Muscle layer of duodenum (tissue), 2 donors: Measurements from ENCODE around the gene SOAT2.
"Not testable (repeated sequence)": the region's sequence is repeated elsewhere in the genome, so short reads cannot be mapped to it uniquely, and the experiment has no call there.

Source experiments
- H3K27ac ChIP-seq: one replicate; pipeline ENCODE4 v1.7.0; 2013; ENCODE audit warnings: mild to moderate bottlenecking, low read length
- H3K27me3 ChIP-seq: one replicate; pipeline ENCODE4 v1.7.0; 2013; ENCODE audit warnings: low read depth, mild to moderate bottlenecking, control low read depth, low read length
- H3K36me3 ChIP-seq, 2 donors: one replicate each; pipeline ENCODE4 v1.7.0; 2013; ENCODE audit warnings: low read length in 2 of 2, control low read depth in 1 of 2, mild to moderate bottlenecking in 1 of 2; ENCODE audit not compliant: insufficient read depth in 2 of 2, control insufficient read depth in 1 of 2
- H3K4me1 ChIP-seq, 2 donors: one replicate each; pipeline ENCODE4 v1.7.0; 2013; ENCODE audit warnings: low read length in 2 of 2, mild to moderate bottlenecking in 2 of 2, control low read depth in 1 of 2, moderate library complexity in 1 of 2; ENCODE audit not compliant: insufficient read depth in 2 of 2, control insufficient read depth in 1 of 2
- H3K4me3 ChIP-seq, 2 donors: one replicate each; pipeline ENCODE4 v1.7.0; 2013; ENCODE audit warnings: low read length in 2 of 2, low read depth in 1 of 2, mild to moderate bottlenecking in 1 of 2
- H3K9me3 ChIP-seq, 2 donors: one replicate each; pipeline ENCODE4 v1.7.0; 2013; ENCODE audit warnings: low read length in 2 of 2, control low read depth in 1 of 2, mild to moderate bottlenecking in 1 of 2; ENCODE audit not compliant: control insufficient read depth in 1 of 2
- donor health status: healthy.

The SOAT2 gene

DNA sequence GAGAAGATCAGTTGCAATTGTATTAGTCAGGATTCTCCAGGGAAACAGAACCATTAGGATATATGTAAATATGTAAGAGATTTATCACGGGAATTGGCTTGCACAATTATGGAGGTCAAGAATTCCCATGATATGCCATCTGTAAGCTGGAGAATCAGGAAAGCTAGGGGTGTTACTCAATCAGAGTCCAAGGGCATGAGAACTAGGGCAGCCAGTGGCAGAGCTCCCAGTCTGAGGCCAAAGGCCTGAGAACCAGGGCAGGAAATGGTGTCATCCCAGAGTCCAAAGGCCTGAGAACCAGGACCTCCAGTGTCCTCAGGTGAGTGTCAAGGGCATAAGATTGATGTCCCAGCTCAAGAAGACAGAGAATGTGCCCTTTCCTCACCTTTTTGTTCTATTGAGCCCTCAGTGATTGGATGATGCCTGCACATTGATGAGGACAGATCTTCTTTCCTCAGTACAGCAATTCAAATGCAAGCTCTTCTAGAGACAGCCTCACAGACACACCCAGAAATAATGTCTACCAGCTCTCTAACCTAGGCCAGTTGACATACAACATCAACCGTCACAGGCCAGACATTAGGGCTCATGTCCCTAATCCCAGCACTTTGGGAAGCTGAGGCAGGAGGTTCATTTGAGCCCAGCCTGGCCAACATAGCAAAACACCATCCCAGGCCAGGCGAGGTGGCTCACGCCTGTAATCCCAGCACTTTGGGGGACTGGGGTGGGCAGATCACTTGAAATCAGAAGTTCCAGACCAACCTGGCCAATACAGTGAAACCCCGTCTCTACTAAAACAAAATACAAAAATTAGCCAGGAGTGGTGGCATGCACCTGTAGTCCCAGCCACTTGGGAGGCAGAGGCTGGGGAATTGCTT lies 42.3 kb downstream of the SOAT2 start:
- H3K4me1 ChIP-seq = no peaks in the 10 kb centered on the region

DNA sequence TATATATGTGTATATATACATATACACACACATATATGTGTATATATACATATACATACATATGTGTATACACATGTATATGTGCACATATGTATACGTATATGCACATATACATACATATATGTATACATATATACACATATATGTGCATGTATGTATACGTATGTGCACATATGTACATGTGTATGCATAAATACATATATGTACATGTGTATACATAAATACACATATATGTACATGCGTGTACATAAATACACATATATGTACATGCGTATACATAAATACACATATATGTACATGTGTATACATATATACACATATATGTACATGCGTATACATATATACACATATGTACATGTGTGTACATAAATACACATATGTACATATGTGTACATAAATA lies 43.9 kb downstream of the SOAT2 start:
- Histone ChIP-seq H3K27me3 (no peaks in the 10 kb centered on the region), H3K4me3 (no peak overlapping the region), H3K27ac (no peak overlapping the region), H3K4me1 (no peaks in the 10 kb centered on the region), H3K9me3 (no peaks in the 10 kb centered on the region), H3K36me3 (no peaks in the 10 kb centered on the region)

More for the DNA sequence above, 42.3 kb downstream of the SOAT2 start:
- Histone ChIP-seq H3K27ac (no peak overlapping the region), H3K27me3 (no peaks in the 10 kb centered on the region), H3K9me3 (no peaks in the 10 kb centered on the region), H3K4me3 (no peak overlapping the region), H3K36me3 (no peaks in the 10 kb centered on the region)

DNA sequence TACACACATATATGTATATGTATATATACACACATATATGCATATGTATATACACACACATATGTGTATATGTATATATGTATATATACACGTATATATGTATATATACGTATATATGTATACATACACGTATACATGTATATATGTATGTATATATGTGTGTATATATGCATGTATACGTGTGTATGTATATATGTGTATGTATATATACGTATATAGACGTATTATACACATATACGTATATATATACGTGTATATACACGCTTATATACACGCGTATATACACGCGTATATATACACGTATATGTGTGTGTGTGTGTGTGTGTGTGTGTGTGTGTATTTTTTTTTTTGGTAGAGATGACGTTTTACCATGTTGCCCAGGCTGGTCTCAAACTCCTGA lies 44.4 kb downstream of the SOAT2 start:
- Histone ChIP-seq H3K4me1 (no peaks in the 10 kb centered on the region), H3K9me3 (no peaks in the 10 kb centered on the region), H3K27me3 (no peaks in the 10 kb centered on the region), H3K36me3 (no peaks in the 10 kb centered on the region), H3K4me3 (no peak overlapping the region), H3K27ac (no peak overlapping the region)

DNA sequence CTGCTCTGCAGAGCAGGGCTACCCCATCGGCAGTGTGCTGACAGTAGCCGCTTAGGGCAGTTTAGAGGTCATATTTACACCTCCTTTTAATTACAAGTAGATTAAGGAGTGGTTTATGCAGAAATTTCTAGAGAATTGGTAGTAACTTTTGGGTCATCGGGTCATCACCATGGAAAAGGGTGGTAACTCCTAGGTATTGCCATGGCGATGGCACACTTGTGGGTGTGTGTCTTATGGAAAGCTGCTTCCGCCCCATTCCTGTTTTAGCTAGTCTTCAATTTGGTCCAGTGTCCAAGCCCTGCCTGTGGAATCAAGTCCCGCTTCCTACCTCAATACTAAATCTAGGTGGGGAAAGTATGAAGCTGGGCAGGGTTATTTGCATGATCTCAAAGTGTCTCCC lies 47.8 kb downstream of the SOAT2 start:
- Histone ChIP-seq H3K9me3 (no peaks in the 10 kb centered on the region), H3K27me3 (no peaks in the 10 kb centered on the region), H3K27ac (no peak overlapping the region), H3K36me3 (no peaks in the 10 kb centered on the region), H3K4me3 (no peak overlapping the region), H3K4me1 (no peaks in the 10 kb centered on the region)

DNA sequence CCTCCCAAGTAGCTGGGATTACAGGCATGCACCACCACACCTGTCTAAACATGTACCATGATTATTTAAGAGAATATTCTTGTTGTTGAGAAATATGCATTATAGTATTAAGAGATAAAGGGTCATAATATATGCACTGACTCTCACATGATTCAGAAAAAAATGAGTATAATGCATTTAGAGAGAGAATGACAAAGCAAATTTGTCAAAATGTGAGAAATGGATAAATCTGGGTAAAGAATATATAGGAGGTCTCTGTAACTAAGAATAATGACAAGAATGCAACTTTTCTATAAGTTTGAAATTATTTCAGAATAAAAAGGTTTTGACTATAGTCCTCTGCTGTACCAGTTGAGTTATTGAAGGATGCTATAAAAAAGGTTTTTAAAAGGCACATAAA lies 49.1 kb downstream of the SOAT2 start:
- Histone ChIP-seq H3K27ac (no peak overlapping the region), H3K9me3 (no peaks in the 10 kb centered on the region), H3K36me3 (no peaks in the 10 kb centered on the region), H3K4me3 (no peak overlapping the region), H3K27me3 (no peaks in the 10 kb centered on the region), H3K4me1 (no peaks in the 10 kb centered on the region)

DNA sequence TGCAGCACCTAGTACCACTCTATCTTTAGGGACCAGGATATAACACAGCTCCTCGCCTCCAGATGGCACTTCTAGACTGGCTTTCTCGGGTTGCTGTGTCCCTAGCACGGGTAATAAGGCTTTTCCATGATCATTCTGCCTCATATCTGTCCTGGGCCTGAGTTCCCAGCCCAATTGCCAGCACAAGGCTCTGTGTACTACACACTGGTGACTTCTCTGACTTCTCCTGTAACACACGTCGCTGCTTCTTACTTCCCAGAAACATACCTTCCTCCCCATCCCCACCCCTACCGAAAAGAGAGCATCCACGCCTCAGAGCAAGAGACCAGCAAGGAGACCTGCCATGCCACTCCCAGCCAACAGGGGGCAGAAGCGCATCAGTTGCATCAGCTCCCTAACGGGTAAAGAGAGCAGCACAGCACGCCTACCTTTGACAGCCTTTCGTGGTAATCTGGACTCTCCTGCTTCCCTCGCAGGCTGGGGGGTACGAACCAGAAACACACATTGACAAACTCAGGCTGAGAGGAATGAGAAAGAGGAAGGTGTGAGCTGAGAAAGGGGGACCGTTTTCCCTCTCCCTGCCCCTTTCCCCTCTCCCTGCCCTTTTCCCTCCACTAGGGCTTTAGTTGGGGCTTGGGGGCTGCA lies 56.0 kb downstream of the SOAT2 start:
- Histone ChIP-seq H3K27ac (no peak overlapping the region), H3K36me3 (peaks cover 0 to 8% of the 10 kb centered on the region in 2 donors), H3K4me1 (no peaks in the 10 kb centered on the region), H3K9me3 (no peaks in the 10 kb centered on the region), H3K27me3 (no peaks in the 10 kb centered on the region), H3K4me3 (no peak overlapping the region)

DNA sequence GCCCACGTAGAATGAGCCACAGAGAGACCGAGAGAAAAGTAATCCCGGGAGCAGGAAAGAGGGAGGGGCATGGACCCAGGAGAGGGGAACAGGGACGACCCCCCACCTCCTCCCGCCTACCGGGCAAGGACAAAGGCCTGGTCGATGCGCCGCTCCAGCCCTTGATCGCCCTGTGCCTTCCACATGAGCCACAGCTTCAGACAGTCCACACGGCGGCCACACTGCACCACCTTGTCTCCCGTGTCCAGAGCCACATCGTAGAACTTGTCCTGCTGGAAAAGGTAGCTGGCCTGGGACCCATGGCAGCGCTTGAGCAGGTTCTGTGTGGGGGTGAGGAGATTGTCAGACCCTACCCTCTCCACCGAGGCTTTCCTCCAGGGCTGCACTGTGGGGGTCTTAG lies 56.7 kb downstream of the SOAT2 start:
- Histone ChIP-seq H3K27ac (no peak overlapping the region), H3K4me1 (no peaks in the 10 kb centered on the region), H3K36me3 (peaks cover 0 to 8% of the 10 kb centered on the region in 2 donors), H3K4me3 (no peak overlapping the region), H3K9me3 (no peaks in the 10 kb centered on the region), H3K27me3 (no peaks in the 10 kb centered on the region)

DNA sequence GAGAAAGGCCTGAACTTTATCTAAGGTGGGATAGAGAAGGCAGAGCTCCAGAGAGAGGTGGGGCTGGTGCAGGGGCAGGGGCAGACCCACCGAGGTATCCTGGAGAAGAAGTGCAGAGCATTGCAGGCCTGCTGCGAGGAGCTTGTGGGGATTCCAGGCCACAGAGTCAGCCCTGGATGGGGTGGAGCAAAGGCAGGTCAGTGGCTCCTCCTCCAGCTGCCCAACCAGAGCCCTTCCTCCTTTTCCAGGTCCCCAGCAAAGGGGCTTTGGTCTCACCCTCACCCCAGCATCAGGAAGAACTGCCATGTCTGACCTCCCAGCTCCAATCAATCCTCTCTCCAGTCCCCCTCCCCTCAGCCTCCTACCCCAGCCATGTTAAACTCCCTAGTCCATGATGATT lies 57.4 kb downstream of the SOAT2 start:
- Histone ChIP-seq H3K4me1 (no peaks in the 10 kb centered on the region), H3K27me3 (no peaks in the 10 kb centered on the region), H3K36me3 (peaks cover 0 to 8% of the 10 kb centered on the region in 2 donors), H3K27ac (no peak overlapping the region), H3K9me3 (no peaks in the 10 kb centered on the region), H3K4me3 (no peak overlapping the region)

DNA sequence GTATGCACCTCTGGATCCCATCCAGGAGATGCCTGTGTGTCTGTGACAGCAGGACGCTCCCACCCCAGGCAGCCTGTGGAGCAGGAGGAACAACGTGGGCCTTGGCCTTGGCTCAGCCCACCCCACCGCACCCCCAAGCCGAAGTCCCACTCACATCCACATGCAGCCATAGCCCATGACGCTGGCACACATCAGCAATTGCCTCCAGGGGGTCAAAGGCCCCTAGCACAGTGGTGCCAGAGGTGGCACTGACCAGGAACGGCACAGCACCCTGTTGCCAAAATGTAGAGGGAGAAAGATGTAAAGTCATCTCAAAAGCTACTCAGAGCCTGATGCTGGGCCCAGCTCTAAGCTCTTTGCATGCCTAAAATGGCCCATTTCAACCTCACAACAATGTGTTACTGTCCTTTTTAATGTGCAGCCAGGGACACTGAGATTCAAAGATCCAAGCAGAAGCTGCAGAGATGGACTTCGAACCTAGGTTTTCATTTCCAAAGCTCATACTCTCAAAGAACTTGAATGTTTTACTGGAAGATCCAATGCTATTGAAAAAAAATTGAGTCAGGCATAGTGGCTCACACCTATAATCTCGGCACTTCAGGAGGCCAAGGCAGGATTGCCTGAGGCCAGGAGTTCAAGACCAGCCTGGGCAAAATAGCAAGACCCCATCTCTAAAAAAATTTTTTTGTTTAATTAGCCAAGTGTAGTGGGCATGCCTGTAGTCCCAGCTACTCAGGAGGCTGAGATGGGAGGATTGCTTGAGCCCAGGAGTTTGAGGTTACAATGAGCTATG lies 58.0 kb downstream of the SOAT2 start:
- H3K27ac ChIP-seq = no peak overlapping the region
- H3K9me3 ChIP-seq = no peaks in the 10 kb centered on the region
- H3K4me3 ChIP-seq = no peak overlapping the region
- H3K4me1 ChIP-seq = no peaks in the 10 kb centered on the region
- H3K36me3 ChIP-seq = peaks cover 0 to 8% of the 10 kb centered on the region in 2 donors
- H3K27me3 ChIP-seq = no peaks in the 10 kb centered on the region

DNA sequence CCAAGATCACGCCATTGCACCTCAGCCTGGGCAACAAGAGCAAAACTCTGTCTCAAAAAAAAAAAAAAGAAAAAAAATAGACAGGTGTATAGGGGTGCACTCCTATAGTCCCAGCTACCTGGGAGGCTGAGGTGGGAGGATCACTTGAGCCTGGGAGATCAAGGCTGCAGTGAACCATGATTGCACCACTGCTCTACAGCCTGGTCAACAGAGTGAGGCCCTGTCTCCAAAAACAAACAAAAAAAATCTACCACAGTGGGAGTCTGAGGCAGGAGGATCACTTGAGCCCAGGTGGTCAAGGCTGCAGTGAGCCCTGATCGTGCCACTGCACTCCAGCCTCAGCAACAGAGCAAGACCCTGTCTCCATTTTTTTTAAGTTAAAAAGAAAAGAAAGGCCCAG lies 59.7 kb downstream of the SOAT2 start:
- H3K9me3 ChIP-seq, H3K4me1 ChIP-seq, H3K4me3 ChIP-seq, H3K27me3 ChIP-seq, H3K27ac ChIP-seq: not testable (repeated sequence)
- peaks cover 3 to 19% of the 10 kb centered on the region in 2 donors for H3K36me3 ChIP-seq

DNA sequence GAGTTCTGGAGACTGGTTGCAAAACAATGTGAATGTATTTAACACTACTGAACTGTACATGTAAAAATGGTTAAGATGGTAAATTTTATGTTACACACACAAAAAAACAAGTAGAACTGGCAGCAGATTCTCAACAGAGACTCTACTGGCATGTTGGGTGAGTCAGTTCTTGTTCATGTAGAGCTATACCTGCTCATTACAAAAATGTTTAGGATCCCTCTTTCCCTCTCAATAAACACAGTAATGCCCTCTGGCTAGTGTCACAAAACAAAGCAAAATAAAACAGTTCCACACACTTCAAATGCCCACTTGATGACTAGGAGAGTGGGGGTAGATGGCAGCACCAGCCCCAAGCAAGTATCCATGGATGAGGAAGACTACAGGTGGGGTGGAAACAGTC lies 63.6 kb downstream of the SOAT2 start:
- H3K27me3 ChIP-seq = no peaks in the 10 kb centered on the region
- H3K27ac ChIP-seq = no peak overlapping the region
- no peaks in the 10 kb centered on the region for H3K4me1 ChIP-seq
- no peaks in the 10 kb centered on the region for H3K9me3 ChIP-seq
- no peak overlapping the region for H3K4me3 ChIP-seq
- peaks cover 10 to 25% of the 10 kb centered on the region in 2 donors for H3K36me3 ChIP-seq
